ENCODE data around the gene MUTYH.

DNA sequence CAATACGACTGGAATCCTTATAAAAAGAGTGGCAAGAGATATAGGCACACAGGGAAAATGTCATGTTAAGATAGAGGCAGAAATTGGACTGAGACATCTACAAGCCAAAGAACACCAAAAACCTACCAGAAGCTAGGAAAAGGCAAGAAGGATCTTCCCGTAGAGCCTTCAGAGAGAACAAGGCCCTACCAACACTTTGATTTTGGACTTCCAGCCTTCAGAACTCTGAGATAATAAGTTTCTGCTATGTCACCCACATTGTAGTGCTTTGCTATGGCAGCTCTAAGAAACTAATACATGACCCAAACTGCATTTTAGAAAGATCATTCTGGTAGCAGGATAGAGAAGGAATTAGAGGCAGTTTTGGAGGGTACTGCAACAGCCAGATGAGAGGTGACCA is 24.1 kb upstream of the MUTYH start:
- no peak for TF ChIP-seq POLR2A (IDR thresholded peaks at IDR 0.05)
- TF ChIP-seq, protein P1, sequence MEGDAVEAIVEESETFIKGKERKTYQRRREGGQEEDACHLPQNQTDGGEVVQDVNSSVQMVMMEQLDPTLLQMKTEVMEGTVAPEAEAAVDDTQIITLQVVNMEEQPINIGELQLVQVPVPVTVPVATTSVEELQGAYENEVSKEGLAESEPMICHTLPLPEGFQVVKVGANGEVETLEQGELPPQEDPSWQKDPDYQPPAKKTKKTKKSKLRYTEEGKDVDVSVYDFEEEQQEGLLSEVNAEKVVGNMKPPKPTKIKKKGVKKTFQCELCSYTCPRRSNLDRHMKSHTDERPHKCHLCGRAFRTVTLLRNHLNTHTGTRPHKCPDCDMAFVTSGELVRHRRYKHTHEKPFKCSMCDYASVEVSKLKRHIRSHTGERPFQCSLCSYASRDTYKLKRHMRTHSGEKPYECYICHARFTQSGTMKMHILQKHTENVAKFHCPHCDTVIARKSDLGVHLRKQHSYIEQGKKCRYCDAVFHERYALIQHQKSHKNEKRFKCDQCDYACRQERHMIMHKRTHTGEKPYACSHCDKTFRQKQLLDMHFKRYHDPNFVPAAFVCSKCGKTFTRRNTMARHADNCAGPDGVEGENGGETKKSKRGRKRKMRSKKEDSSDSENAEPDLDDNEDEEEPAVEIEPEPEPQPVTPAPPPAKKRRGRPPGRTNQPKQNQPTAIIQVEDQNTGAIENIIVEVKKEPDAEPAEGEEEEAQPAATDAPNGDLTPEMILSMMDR (IDR thresholded peaks at IDR 0.05): no peak
